ENCODE data around the gene FAM193A.
A peak's percentile ranks its signal among the peaks of the same experiment; 100 is the strongest.
"Not testable (repeated sequence)": the region's sequence is repeated elsewhere in the genome, so short reads cannot be mapped to it uniquely, and the experiment has no call there.

The FAM193A gene

DNA sequence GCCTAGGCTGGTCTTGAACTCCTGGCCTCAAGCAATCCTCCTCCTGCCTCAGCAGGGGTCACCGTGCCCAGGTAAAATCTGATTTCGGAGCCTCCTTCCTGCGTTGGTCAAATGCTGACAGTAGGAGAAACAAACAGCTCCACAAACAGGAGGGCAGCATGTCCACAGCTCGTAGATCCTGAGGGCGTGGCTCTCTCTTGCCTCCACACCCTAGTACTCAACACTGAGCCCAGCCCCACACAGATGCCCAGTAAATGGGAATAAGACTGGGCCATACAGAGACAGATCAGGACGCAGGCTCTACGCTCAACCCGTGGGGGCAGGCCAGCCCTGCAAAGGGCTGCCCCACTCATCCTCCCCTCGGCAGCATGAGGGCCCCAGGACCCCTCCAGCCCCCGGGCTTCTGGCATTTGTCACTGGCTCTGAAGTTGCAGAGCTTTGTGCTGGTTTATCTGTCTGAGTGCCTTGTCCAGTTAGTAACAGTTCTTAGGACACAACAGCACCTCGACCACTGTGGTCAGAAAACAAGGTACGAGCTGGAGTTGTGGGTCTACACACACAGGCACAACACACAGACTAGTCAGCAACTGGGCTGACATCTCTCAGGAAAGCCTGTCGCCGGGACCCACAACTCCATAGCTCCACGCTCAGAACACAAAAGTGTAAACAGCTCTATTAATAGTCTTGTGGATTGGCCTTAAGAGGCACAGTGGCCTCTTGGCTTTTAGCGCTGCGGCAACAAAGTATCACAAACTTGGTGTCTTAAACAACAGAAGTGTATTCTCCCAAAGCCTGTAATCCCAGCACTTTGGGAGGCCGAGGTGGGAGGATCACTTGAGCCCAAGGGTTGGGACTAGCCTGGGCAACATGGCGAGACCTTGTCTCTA lies 214.5 kb downstream of the FAM193A start:
- DNase-seq (ENCODE audit: low spot score), result no peak

DNA sequence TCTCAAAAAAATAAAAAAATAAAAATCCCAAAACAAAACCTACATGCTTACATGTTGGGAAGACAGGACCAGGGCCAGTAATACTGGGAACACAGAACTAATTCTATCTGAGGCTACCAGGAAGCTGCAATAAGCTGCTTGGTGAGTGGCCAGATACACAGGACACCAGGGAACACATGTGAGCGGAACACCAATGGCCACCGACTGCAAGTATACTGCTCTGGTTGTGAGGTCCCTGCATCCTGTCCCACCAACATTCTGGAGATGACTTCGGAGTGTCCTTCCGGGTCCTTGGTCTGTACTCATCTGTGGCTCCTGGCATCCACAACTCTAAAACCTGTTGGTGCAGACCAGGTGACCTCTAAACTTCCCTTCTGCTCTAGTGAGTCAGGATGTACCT lies 217.0 kb downstream of the FAM193A start:
- no peak for DNase-seq (ENCODE audit: low spot score)

DNA sequence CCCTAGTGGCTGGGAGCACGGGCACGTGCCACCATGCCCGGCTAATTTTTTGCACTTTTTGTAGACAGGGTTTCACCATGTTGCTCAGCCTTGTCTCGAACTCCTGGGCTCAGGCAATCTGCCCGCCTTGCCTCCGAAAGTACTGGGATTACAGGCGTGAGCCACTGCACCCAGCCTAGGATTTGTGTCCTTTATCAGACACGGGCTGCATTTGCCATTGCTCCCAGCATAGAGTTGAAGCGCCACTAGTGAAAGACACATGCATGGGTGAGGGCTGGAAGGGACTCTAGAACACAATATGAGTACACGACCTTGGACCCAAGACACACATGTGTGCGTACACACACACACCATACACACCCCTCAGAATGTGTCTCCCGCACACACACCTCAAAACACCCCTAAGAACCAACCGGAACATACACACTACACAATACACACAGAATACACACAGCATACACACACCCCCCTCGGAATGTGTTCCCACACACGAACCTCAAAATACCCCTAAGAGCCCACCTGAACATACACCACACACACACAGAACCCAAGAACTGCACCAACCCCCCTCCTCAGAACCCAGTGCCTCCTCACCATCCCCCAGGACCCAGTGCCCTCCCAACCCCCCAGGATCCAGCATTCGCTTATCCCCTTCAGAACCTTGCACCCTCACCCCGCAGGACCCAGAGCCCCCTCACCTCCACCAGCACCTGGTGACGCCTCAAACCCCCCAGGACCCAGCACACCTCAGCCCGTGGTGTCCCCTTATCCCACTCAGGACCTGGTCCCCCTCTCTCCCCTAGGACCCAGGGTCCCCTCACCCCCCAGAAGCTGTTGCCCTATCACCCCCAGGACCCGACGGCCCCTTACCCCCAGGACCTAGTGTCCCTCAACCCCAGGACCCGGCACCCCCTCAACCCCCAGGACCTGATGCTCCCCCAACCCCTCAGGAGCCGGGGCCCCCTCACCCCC lies 218.7 kb downstream of the FAM193A start:
- DNase-seq (ENCODE audit: low spot score), result no peak

DNA sequence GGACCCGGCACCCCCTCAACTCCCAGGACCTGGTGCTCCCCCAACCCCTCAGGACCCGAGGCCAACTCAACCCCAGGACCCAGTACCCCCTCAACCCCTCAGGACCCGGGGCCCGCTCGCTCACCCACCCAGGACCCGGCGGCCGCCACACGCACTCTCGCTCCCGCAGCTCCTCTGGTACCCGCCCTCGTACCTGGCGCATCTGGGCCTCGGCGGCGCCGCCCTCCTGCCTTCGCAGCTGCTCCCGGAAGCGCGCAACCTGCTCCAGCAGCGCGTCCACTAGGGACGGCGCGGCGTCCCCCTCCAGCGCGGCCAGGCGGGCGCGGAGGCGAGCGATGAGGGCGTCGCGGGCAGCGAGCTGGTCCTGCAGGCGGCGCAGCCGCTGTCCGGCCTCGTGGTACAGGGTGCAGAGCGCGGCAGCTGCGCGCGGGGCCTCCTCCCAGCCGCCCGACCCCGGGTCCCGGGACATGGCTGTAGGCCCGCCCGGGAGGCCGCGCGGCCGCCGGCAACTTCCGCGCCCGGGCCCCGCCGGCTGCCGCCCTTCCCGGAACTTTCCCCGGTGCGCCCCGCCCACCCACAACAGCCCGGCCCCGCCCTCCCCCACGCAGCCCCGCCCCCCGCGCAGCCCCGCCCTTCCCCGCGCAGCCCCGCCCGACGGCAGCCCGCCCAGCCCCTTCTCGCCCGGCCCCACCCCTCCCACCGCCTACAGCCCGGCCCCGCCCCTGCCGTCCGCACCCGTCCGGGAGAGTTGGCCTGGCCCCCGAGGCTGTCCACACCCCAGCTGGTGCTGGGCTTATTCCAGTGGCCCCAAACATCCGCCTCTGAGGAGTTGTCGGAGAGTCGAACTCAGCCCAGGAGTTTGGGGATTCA lies 219.6 kb downstream of the FAM193A start, which contains the start of gene TNIP2:
TNIP2 (minus strand) TSS at position 516 of the 870 bp plus-strand sequence; CDS start at position 469, 47 bp downstream.
- DNase-seq (ENCODE audit: low spot score), result peak; percentile 69

DNA sequence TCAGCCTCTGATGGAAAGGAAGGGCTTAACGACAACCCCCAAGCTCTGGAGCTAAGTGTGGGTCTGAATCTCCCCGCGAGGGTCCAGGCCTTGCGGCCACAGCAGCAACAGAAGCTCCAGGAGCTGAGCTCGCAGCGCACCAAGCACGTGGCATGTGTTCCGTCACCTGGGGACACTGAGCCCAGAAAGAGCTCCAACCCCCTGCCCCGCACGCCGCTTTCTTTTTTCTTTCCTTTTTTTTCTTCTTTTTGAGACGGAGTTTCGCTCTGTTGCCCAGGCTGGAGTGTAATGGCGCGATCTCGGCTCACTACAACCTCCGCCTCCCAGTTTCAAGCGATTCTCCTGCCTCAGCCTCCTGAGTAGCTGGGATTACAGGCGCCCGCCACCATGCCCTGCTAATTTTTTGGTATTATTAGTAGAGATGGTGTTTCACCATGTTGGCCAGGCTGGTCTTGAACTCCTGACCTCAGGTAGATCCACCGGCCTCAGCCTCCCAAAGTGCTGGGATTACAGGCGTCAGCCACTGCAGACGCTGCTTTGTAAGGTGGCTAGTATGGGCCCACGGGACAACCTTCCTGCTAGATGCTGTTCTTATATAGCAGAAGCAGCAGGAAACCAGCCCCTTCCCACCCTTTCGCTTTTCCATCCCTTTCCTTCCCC lies 220.4 kb downstream of the FAM193A start:
- DNase-seq (ENCODE audit: low spot score), result no peak

DNA sequence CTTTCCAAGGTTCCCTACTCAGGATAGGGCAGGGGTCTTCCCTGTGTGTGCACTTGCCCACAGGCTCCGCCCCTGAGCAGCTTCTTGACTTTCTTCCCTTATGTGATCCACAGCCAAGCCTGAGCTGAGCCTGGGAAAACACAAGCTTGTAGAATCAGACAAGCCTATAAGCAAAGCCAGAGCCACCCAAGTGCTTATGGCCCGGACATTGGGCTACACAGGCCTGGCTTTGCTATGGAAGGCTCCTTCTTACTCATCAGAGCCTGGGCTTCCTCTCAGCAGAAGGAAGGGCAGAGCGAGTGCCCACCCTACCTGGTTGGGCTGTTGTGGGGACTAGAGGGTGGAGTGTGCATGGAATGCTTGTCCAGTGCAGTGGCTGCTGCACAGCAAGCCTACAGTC lies 221.0 kb downstream of the FAM193A start:
- DNase-seq (ENCODE audit: low spot score), result no peak

DNA sequence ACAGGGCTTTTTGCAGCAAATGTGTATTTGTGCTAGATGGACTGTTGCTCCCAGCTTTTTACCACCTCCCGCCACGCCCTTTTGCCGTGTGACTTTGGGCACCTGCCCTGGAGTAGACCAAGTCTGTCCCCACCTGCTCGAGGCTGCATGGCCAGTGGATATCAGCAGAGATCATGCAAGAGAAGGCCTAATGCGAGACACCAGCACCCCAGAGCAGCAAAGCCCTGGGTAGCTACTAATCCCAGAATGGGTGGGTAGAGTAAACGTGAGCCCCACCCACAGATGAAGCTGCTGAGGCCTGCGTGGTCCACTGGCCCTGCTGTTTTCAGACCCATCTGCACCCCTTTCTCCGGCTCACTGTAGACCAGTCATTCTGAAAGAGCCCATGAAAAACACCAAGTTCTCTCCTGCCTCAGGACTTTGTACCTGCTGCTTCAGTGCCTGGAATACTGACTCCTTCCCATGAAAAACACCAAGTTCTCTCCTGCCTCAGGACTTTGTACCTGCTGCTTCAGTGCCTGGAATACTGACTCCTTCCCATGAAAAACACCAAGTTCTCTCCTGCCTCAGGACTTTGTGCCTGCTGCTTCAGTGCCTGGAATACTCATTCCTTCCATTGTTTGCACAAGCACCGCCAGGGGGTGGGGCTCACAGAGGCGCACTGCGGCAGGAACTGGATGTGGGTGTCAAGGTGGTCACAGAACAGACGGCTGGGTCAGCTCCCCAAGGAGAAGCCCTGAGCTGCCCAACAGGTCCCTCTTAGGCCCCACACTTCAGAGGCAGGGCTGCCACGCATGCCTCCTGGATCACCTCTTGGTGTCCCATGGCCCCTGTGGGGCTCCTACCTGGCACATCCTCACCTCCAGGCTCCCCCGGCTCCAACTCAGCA lies 224.8 kb downstream of the FAM193A start:
- DNase-seq (ENCODE audit: low spot score), result peak; percentile 52

DNA sequence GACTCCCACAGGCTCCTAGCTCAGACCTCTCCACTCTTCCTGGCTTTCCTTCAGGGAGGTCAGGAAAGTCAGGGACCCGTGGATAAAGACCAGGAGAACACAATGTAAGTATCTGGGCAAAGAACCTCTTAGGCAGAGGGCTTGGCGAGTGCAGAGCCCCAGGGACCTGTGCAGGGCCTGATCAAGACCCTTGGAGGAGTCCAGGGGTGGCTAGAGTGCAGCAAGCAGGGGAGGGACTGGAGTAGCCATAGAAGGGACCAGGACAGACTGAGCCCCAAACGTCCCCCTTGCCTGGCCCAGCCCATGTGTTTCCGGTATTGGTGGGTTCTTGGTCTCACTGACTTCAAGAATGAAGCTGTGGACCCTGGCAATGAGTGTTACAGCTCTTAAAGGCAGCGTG lies 225.6 kb downstream of the FAM193A start:
- no peak for DNase-seq (ENCODE audit: low spot score)

DNA sequence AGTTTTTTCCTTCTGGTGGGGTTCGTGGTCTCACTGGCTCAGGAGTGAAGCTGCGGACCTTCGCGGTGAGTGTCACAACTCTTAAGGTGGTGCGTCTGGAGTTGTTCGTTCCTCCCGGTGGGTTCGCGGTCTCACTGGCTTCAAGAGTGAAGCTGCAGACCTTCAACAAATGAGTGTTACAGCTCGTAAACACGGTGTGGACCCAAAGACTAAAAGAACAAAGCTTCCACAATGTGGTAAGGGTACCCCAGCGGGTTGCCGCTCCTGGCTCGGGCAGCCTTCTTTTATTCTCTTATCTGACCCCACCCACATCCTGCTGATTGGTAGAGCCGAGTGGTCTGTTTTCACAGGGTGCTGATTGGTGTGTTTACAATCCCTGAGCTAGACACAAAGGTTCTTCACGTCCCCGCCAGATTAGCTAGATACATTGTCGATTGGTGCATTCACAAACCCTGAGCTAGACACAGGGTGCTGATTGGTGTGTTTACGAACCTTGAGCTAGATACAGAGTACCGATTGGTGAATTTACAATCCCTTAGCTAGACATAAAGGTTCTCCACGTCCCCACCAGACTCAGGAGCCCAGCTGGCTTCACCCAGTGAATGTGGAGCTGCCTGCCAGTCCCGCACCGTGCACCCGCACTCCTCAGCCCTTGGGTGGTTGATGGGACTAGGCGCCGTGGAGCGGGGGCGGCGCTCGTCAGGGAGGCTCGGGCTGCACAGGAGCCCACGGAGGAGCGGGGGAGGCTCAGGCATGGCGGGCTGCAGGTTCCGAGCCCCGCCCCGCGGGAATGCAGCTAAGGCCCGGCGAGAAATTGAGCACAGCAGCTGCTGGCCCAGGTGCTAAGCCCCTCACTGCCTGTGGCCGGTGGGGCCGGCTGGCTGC lies 226.3 kb downstream of the FAM193A start:
- DNase-seq (ENCODE audit: low spot score), result not testable (repeated sequence)

DNA sequence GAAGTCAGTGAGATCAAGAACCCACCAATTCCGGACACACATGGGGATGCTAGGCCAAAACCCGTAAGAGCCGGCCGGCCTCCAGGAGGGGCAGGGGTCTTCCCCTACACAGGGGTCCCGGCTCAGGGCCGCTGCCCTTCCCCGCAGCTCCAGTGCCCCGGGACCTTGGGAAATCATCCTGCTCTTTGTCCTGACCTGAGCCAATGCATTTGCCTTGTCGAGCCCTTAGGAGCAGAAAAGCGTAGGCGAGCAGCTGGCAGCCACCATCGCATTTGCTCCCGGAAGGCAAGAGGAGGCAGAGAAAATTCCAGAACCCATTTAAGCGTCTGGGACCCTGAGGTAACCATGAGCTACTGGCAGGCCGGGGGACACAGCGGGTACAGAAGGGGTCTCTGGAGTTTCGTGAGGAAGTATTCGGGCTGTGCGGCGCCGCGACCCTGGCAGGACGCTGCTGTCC lies 227.1 kb downstream of the FAM193A start:
- no peak for DNase-seq (ENCODE audit: low spot score)

DNA sequence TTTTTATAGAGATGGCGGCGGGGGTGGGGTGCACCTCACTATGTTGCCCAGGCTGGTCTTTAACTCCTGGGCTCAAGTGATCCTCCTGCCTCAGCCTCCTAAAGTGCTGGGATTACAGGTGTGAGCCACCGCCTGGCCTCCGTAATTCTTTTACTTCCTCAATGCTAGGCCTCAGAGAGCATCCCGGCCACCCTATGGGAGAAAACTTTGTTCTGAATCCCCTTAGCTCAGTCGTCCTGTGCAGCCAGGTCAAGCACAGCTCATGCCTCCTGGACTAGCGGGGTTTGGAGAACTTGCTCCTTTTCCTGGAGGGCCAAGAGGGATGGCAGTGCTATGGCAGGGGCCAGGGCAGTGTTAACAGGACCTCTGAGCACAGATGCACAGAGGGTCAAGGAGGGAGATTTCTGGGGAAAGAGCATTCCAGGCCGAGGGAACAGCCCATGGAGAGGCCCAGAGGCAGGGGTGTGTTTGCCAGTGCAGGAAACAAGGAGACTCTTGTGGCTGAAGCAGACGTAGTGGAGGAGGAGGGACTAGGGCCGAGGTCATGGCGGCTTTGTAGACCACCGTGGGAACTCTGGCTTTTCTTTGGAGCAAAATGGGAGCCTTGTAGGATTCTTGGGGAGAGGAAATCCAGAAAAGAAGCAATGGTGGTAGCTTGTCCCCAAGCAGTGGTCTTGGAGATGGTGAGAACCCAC lies 229.5 kb downstream of the FAM193A start:
- no peak for DNase-seq (ENCODE audit: low spot score)

DNA sequence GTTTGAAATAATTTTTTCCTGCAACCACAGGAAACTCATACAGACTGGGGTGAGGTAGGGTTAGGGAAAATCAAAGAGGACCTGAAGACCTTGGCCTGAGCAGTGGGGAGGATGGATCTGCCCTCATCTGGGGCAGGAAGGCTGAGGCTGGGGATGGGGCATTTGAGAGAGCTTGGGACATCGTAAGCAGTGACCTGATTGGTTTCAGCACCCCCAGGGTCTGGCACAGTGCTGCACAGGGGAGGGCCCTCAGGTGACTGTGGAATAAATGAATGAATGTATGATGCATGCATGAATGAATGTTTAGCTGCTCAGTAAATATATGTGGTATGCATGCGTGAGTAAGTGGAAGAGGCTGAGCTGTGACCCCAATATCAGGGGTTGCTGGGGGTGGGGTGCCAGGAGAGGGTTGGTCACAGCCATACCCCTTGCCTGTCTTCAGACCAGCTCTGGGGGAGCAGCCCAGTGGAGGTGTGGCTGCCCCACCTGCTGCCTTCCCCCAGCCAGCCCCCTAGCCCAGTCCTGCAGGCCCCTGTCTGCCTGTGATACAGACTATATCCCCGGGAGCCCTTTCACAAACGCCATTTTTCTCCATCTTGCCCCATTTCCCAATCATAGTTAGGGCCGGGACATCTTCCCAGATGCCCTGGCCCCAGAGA lies 230.7 kb downstream of the FAM193A start:
- no peak for DNase-seq (ENCODE audit: low spot score)

DNA sequence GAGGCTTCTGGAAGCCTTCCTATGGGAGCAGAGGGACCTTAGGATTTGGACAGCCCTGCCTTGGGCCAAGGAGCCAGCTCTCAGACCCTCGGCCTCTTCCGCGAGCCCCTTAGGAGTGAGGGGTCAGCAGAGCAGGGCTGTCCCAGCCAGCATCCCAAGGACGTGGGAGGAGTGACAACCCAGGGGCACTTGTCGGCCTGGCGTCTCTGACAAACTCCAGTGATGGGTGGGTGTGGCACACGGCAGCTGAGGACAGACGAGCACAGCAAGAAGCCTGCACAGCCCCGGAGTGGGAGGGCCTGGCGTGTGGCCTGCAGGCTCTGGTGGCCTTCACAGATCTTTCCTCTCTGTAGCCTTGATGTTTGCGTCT lies 231.2 kb downstream of the FAM193A start:
- DNase-seq (ENCODE audit: low spot score), result no peak

DNA sequence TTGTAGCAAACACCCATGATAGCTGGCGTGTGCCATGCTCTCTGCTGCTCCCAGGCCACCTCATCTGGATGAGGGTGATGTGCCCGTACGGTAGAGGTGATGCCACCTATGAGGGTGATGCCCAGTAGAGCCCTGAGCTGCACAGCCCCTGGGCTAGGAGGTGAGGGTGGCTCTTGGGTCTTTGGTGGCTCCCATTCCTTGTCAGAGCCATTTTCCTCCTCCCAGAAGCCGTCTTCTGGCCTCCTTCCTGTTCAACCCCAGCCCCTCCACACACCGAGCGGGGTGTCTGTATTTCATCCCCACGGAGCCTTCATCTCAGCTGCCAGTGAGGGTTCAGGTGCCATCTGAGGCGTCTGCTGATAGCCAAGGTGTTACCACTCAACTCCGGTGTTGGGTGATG lies 231.7 kb downstream of the FAM193A start:
- DNase-seq (ENCODE audit: low spot score), result no peak

DNA sequence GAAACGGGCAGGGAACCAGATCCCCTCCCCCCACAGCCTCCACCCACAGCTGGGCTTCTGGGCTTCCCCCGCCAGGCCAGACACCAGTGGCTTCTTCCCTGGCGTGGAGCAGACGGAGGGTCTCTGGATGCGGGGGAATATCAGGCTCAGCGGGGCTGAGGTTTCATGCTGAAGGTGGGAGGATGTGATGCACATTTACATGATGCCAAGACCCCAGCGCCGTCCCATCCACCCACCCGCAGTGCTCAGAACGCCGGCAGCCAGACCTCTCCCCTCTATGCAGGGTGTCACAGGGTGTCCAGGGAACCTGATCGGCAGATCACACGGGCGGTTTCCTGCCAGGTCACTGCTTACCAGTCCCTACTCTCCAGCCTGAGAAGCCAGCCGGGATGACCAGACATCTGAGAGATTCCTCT lies 232.5 kb downstream of the FAM193A start:
- no peak for DNase-seq (ENCODE audit: low spot score)

DNA sequence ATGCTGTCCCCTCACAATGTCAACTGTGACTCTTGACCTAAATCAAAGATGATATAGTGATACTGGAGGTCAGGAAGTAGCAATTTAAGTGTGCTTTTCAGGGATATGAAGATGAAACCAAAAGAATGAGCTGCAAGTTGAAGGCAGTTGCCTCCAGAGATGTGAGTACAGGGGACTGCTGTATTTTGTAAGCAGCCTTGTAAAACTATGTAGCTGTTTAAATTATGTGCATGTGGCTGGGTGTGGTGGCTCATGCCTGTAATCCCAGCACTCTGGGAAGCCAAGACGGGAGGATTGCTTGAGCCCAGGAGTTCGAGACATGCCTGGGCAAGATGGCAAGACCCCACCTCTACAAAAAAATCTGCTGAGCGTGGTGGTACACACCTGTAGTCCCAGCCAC lies 234.8 kb downstream of the FAM193A start:
- no peak for DNase-seq (ENCODE audit: low spot score)

DNA sequence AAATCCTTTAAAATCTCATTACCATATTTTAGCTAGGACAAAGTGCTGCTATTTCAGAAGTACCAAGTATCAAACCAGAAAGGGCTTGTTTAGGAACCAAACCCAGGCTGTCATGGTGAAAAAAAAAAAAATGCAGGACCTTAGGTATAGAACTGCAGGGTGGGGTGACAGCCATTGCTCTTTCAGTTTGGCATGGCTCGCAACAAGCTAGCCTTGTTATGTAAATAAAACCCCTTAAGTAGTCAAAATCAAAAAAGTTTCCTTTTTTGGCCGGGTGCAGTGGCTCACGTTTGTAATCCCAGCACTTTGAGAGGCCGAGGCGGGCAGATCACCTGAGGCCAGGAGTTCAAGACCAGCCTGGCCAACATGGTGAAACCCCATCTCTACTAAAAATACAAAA lies 244.2 kb downstream of the FAM193A start:
- DNase-seq (ENCODE audit: low spot score), result not testable (repeated sequence)

DNA sequence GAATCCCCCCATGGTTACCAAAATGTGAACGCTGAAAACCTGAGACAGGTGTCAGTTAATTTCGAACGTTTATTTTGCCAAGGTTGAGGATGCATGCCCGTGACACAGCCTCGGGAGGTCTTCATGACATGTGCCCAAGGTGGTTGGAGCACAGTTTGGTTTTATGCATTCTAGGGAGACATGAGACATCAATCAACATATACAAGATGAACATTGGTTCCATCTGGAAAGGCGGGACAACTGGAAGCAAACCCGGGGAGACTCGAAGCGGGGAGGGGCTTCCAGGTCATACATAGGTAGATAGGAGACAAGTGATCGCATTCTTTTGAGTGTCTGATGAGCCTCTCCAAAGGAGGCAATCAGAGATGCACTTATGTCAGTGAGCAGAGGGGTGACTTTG lies 245.5 kb downstream of the FAM193A start:
- DNase-seq (ENCODE audit: low spot score), result no peak
